DOHH2 (cell line): Measurements from ENCODE around the gene SYT1.

Experiments used
- H3F3A ChIP-seq: fragments of 200-600 bp; sonication (generic), shearing (Covaris generic); 2 replicates; pipeline ENCODE4 v1.6.0; 2016; ENCODE audit warnings: antibody characterized with exemption, mild to moderate bottlenecking; ENCODE audit not compliant: control insufficient read depth, insufficient read depth
- H3K27ac ChIP-seq: fragments of 200-600 bp; sonication (generic); 2 replicates; pipeline ENCODE4 v1.5.1; 2014; ENCODE audit warnings: low read depth, mild to moderate bottlenecking, low read length, moderate library complexity
- H3K27me3 ChIP-seq: fragments of 200-600 bp; sonication (generic); 2 replicates; pipeline ENCODE4 v1.6.1; 2014; ENCODE audit warnings: mild to moderate bottlenecking, low read length, mixed read lengths; ENCODE audit not compliant: control insufficient read depth
- H3K36me3 ChIP-seq: fragments of 200-600 bp; sonication (generic); 2 replicates; pipeline ENCODE4 v1.6.1; 2014; ENCODE audit warnings: mild to moderate bottlenecking, low read length, moderate library complexity, mixed read lengths; ENCODE audit not compliant: control insufficient read depth
- H3K4me1 ChIP-seq: fragments of 200-600 bp; sonication (generic); 2 replicates; pipeline ENCODE4 v1.6.1; 2014; ENCODE audit warnings: mild to moderate bottlenecking, low read length, mixed read lengths; ENCODE audit not compliant: control insufficient read depth
- H3K4me2 ChIP-seq: fragments of 200-600 bp; sonication (generic); 2 replicates; pipeline ENCODE4 v1.6.0; 2014; ENCODE audit warnings: mild to moderate bottlenecking, low read length, moderate library complexity
- H3K4me3 ChIP-seq: fragments of 200-600 bp; sonication (generic); 2 replicates; pipeline ENCODE4 v1.5.1; 2014; ENCODE audit warnings: mild to moderate bottlenecking, low read length, mixed read lengths
- H3K79me2 ChIP-seq: fragments of 200-600 bp; sonication (generic); 2 replicates; pipeline ENCODE4 v1.6.1; 2014; ENCODE audit warnings: mild to moderate bottlenecking, low read length, mixed read lengths; ENCODE audit not compliant: control insufficient read depth
- H3K9me2 ChIP-seq: fragments of 200-600 bp; sonication (generic); replicated peaks from 2 replicates; pipeline ENCODE4 v1.6.1; 2014; ENCODE audit warnings: mild to moderate bottlenecking, low read length, mixed read lengths; ENCODE audit not compliant: control insufficient read depth
- H3K9me3 ChIP-seq: fragments of 200-600 bp; sonication (generic); 2 replicates; pipeline ENCODE4 v1.6.1; 2014; ENCODE audit warnings: antibody characterized with exemption, low read length, mixed read lengths; ENCODE audit not compliant: control insufficient read depth, insufficient read depth
- H4K20me1 ChIP-seq: fragments of 200-600 bp; sonication (generic); 2 replicates; pipeline ENCODE4 v1.6.0; 2014; ENCODE audit warnings: low read depth, mild to moderate bottlenecking, antibody characterized with exemption, low read length, moderate library complexity; ENCODE audit not compliant: control insufficient read depth, insufficient read depth
- CTCF ChIP-seq: fragments of 200-600 bp; sonication (generic); IDR thresholded peaks from one replicate; pipeline ENCODE4 v1.5.1; 2014; ENCODE audit warnings: antibody characterized with exemption, mild to moderate bottlenecking, low read depth, low read length; ENCODE audit not compliant: poor library complexity, severe bottlenecking
- EZH2phosphoT487 ChIP-seq: fragments of 200-600 bp; sonication (generic); IDR thresholded peaks from 2 replicates; pipeline ENCODE4 v1.6.1; 2017; ENCODE audit warnings: borderline replicate concordance, mild to moderate bottlenecking, antibody characterized with exemption, low read length, moderate library complexity, mixed read lengths

The SYT1 gene

DNA sequence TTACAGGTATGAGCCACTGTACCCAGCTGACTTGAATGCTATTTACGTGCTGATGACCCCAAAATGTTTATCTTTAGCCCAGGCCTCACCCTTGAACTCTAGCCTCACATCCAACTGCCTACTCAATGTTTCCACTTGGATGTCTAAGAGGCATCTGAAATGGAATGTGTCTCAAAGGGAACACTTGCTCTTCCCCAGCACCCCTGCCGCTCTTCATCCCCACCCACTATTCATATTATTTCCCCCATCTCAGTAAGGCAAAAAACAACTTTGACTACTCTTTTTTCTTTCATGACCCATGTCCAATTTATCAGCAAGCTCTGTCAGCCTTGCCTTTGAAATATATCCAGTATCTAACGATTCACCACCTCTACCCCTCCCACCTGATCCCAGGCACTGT, 621.6 kb downstream of the SYT1 start:
- Histone ChIP-seq H3K4me2 (no peak overlapping the region), H3K79me2 (no peaks in the 10 kb centered on the region), H3K9me2 (no peaks in the 10 kb centered on the region), H3F3A (no peaks in the 10 kb centered on the region), H3K9me3 (no peaks in the 10 kb centered on the region), H3K4me3 (no peak overlapping the region), H4K20me1 (no peaks in the 10 kb centered on the region), H3K4me1 (no peaks in the 10 kb centered on the region), H3K36me3 (no peaks in the 10 kb centered on the region), H3K27me3 (no peaks in the 10 kb centered on the region), H3K27ac (no peak overlapping the region)
- TF ChIP-seq EZH2phosphoT487, result no peak
- TF ChIP-seq CTCF, result no peak

- H3K4me3 ChIP-seq, result no peak overlapping the region
- no peaks in the 10 kb centered on the region for H3K36me3 ChIP-seq
- no peaks in the 10 kb centered on the region for H3K79me2 ChIP-seq
- H3K27me3 ChIP-seq, result no peaks in the 10 kb centered on the region
- no peak overlapping the region for H3K4me2 ChIP-seq
- H3F3A ChIP-seq, result no peaks in the 10 kb centered on the region
- no peaks in the 10 kb centered on the region for H3K4me1 ChIP-seq
- H4K20me1 ChIP-seq, result no peaks in the 10 kb centered on the region
- no peaks in the 10 kb centered on the region for H3K9me3 ChIP-seq
- TF ChIP-seq EZH2phosphoT487 (no peak), CTCF (no peak)
- H3K27ac ChIP-seq, result no peak overlapping the region
- no peaks in the 10 kb centered on the region for H3K9me2 ChIP-seq
Measured at GRCh38 chr12:79487386-79488110, 623.0 kb downstream of the SYT1 start.
